MM.1S (cell line): Measurements from ENCODE around the gene TMEM214.

Experiments used
- CTCF ChIP-seq: fragments of 300-600 bp; sonication (generic); IDR thresholded peaks from 2 replicates; pipeline ENCODE4 v1.5.1; 2016; ENCODE audit warnings: antibody characterized with exemption, low read length, mixed read lengths
- EZH2 ChIP-seq: fragments of 300-600 bp; sonication (generic); optimal IDR thresholded peaks from 2 replicates; pipeline ENCODE3; 2017; ENCODE audit warnings: low read depth, mild to moderate bottlenecking, antibody characterized with exemption, low read length, mixed read lengths

- TF ChIP-seq CTCF (no peak), EZH2 (no peak)
Observed at GRCh38 chr2:27023740-27024139, 9.0 kb upstream of the TMEM214 start.
